OCI-LY7 (cell line): ENCODE measurements around the gene RNF144A.

Experiments
- CTCF ChIP-seq: fragments of 200-600 bp; sonication (generic); conservative IDR thresholded peaks from 2 replicates; pipeline ENCODE4 v1.5.1; 2014; ENCODE audit warnings: mild to moderate bottlenecking, antibody characterized with exemption, low read length, moderate library complexity, mixed read lengths
- EZH2phosphoT487 ChIP-seq: fragments of 200-600 bp; sonication (generic); IDR thresholded peaks from 2 replicates; pipeline ENCODE4 v1.6.1; 2018; ENCODE audit warnings: low read depth, borderline replicate concordance, mild to moderate bottlenecking, mixed run types, antibody characterized with exemption, low read length, moderate library complexity, mixed read lengths

- TF ChIP-seq CTCF (no peak), EZH2phosphoT487 (no peak)
Observed at GRCh38 chr2:6924101-6924923, 7.1 kb downstream of the RNF144A start.
